ENCODE results near the gene PLTP. TPM values are rescaled to one million over a fixed set of nuclear protein-coding genes. Genes with fewer than 3 reads are reported as not detected.
A peak's percentile ranks its signal among the peaks of the same experiment; 100 is the strongest.
"Not testable (repeated sequence)": the region's sequence is repeated elsewhere in the genome, so short reads cannot be mapped to it uniquely, and the experiment has no call there.

The PLTP gene
- total RNA-seq, 1 experiment from 2014 or later = 0.16 TPM

- DNase-seq (ENCODE audit: low read depth) = peak; percentile 99
These were observed 30.8 kb downstream of the PLTP start, which contains the start of gene ZSWIM1 for GRCh38 chr20:45880988-45881788. ZSWIM1 (plus strand) TSS chr20:45881227; CDS start chr20:45882593, 1,366 bp downstream.

- DNase-seq (ENCODE audit: low read depth) = no peak
These were observed 33.7 kb downstream of the PLTP start for GRCh38 chr20:45878076-45878761.

- no peak for DNase-seq (ENCODE audit: low read depth)
These were observed 37.4 kb downstream of the PLTP start for GRCh38 chr20:45874576-45874975.

GRCh38 chr20:45874104-45874481, 37.9 kb downstream of the PLTP start:
- DNase-seq (ENCODE audit: low read depth) = not testable (repeated sequence)

- DNase-seq (ENCODE audit: low read depth) = no peak
These were observed 38.4 kb downstream of the PLTP start for GRCh38 chr20:45873409-45874103.

GRCh38 chr20:45872626-45873025, 39.3 kb downstream of the PLTP start:
- no peak for DNase-seq (ENCODE audit: low read depth)

GRCh38 chr20:45867819-45868176, 44.2 kb downstream of the PLTP start:
- peak; percentile 71 for DNase-seq (ENCODE audit: low read depth)

GRCh38 chr20:45867136-45867818, 44.7 kb downstream of the PLTP start:
- DNase-seq (ENCODE audit: low read depth) = no peak

GRCh38 chr20:45866454-45866853, 45.5 kb downstream of the PLTP start:
- DNase-seq (ENCODE audit: low read depth) = no peak

GRCh38 chr20:45863543-45864470, 48.1 kb downstream of the PLTP start:
- no peak for DNase-seq (ENCODE audit: low read depth)

- peak; percentile 17 for DNase-seq (ENCODE audit: low read depth)
These were observed 50.5 kb downstream of the PLTP start for GRCh38 chr20:45861221-45862075.

GRCh38 chr20:45860560-45861220, 51.3 kb downstream of the PLTP start:
- peak; percentile 25 for DNase-seq (ENCODE audit: low read depth)

GRCh38 chr20:45859916-45860315, 52.0 kb downstream of the PLTP start:
- DNase-seq (ENCODE audit: low read depth) = no peak

- DNase-seq (ENCODE audit: low read depth) = no peak
These were observed 54.1 kb downstream of the PLTP start for GRCh38 chr20:45857882-45858216.

- peak; percentile 99 for DNase-seq (ENCODE audit: low read depth)
These were observed 54.7 kb downstream of the PLTP start, which contains the start of the genes ACOT8 and ZSWIM3 for GRCh38 chr20:45857114-45857881. ACOT8 (minus strand) TSS chr20:45857392; CDS start chr20:45857315, 77 bp downstream. ZSWIM3 (plus strand) TSS chr20:45857614; CDS start chr20:45857826, 212 bp downstream.

- DNase-seq (ENCODE audit: low read depth) = no peak
These were observed 58.5 kb downstream of the PLTP start for GRCh38 chr20:45853484-45853883.

GRCh38 chr20:45852326-45852725, 59.6 kb downstream of the PLTP start:
- no peak for DNase-seq (ENCODE audit: low read depth)

GRCh38 chr20:45851501-45851900, 60.5 kb downstream of the PLTP start:
- DNase-seq (ENCODE audit: low read depth) = no peak
